Testis (tissue), 3 donors: ENCODE measurements around the gene CAMSAP3. TPM values are rescaled to one million over a fixed set of nuclear protein-coding genes. Genes with fewer than 3 reads are reported as not detected.

ENCODE experiments used
- DNase-seq: peaks from one replicate; pipeline ENCODE4 v3.0.0-alpha.2; 2019
- H3K27ac ChIP-seq, 2 donors: fragments of 200-600 bp; sonication (generic); one replicate each; pipeline ENCODE4 v1.5.1; 2019
- H3K27me3 ChIP-seq: fragments of 200-600 bp; sonication (generic); one replicate; pipeline ENCODE4 v1.5.1; 2019
- H3K36me3 ChIP-seq: fragments of 200-600 bp; sonication (generic); one replicate; pipeline ENCODE4 v1.5.1; 2017; ENCODE audit warnings: low read depth; ENCODE audit errors: missing control alignments
- H3K4me1 ChIP-seq: fragments of 200-600 bp; sonication (generic); one replicate; pipeline ENCODE4 v1.5.1; 2019
- H3K4me3 ChIP-seq, 2 donors: fragments of 200-600 bp; sonication (generic); one replicate each; pipeline ENCODE4 v1.5.1; 2017 to 2019
- H3K9me3 ChIP-seq: fragments of 200-600 bp; sonication (generic); one replicate; pipeline ENCODE4 v1.5.1; 2017
- CTCF ChIP-seq, 3 experiments: fragments of 450-650 bp in 2 of 3; fragments of 200-600 bp in 1 of 3; sonication (generic) in 1 of 3; IDR thresholded peaks; one replicate each; pipeline ENCODE4 v1.5.1; 2016 to 2019; ENCODE audit warnings: antibody characterized with exemption in 3 of 3, mild to moderate bottlenecking in 2 of 3, moderate library complexity in 1 of 3
- POLR2A ChIP-seq: fragments of 450-650 bp; IDR thresholded peaks from one replicate; pipeline ENCODE4 v1.6.1; 2017; ENCODE audit warnings: antibody characterized with exemption, mild to moderate bottlenecking, moderate library complexity
- WGBS, 2 donors: methylation state at CpG; one replicate each; pipeline ENCODE4 v1.1.5; 2018; 5-methylcytosine and 5-hydroxymethylcytosine counted together
- intact Hi-C: fragments of 100-400 bp; cut with DNase I; formaldehyde crosslinking; loops from one replicate; pipeline ENCODE4 v1.15.1; 2023; ENCODE audit warnings: low total_unique reads
- microRNA-seq, 2 donors: library from miRNA; unstranded; fragments of <30 nt; microRNA quantifications; one replicate each; pipeline ENCODE4, GENCODE V29; 2016; ENCODE audit warnings: borderline number of aligned reads in 2 of 2, borderline replicate concordance in 1 of 2
- polyA plus RNA-seq: library from polyadenylated mRNA; stranded (reverse); fragments of 350-450 nt; fragmentation: Illumina TruSeq; extraction: RNeasy Lipid Tissue Mini Kit (QIAGEN cat#74804); gene quantifications from one replicate; pipeline ENCODE4 v1.2.3, GENCODE V29; 2014; ENCODE audit warnings: low read depth, low replicate concordance; ENCODE audit not compliant: insufficient read depth
- small RNA-seq, 2 donors: library from RNA; depleted of rRNA; stranded (forward); fragments of <200 nt; gene quantifications; one replicate each; pipeline ENCODE3, GENCODE V24; 2016
- total RNA-seq, 2 donors: library from RNA; depleted of rRNA; stranded (reverse); fragments of >200 nt; gene quantifications; one replicate each; pipeline ENCODE4 v1.2.3, GENCODE V29; 2016

CAMSAP3 gene
- total and polyA plus RNA-seq, 3 donors from 2014 or later, result 32.4 to 104 (median 64.7) TPM

GRCh38 chr19:7662657-7663056 is 67.0 kb downstream of the CAMSAP3 start:
- WGBS, 2 donors, result 90 to 91% methylated on average over 14 of the region's 14 CpGs
- no peak for DNase-seq
- Histone ChIP-seq H3K9me3 (no peaks in the 10 kb centered on the region), H3K27me3 (no peaks in the 10 kb centered on the region), H3K4me3 (no peak overlapping the region), H3K27ac (no peak overlapping the region), H3K36me3 (no peaks in the 10 kb centered on the region), H3K4me1 (no peaks in the 10 kb centered on the region)
- intact Hi-C loops, result no loop called here
- no peak for TF ChIP-seq POLR2A
- TF ChIP-seq CTCF (IDR thresholded peaks at IDR 0.05), result no peak

- Histone ChIP-seq H3K27me3 (no peaks in the 10 kb centered on the region), H3K4me3 (no peak overlapping the region), H3K9me3 (no peaks in the 10 kb centered on the region), H3K27ac (no peak overlapping the region), H3K4me1 (no peaks in the 10 kb centered on the region), H3K36me3 (no peaks in the 10 kb centered on the region)
- no peak for DNase-seq
- intact Hi-C loops, result no loop called here
- no peak for TF ChIP-seq CTCF (IDR thresholded peaks at IDR 0.05)
- TF ChIP-seq POLR2A, result no peak
- 79 to 81% methylated on average over 7 of the region's 7 CpGs for WGBS, 2 donors
Measured at GRCh38 chr19:7663706-7664105, 68.0 kb downstream of the CAMSAP3 start.

- H3K27ac ChIP-seq, result no peak overlapping the region
- intact Hi-C loops, result no loop called here
- DNase-seq, result no peak
- TF ChIP-seq POLR2A (no peak), CTCF (IDR thresholded peaks at IDR 0.05) (no peak)
- H3K9me3 ChIP-seq, result no peaks in the 10 kb centered on the region
- no peaks in the 10 kb centered on the region for H3K36me3 ChIP-seq
- H3K27me3 ChIP-seq, result no peaks in the 10 kb centered on the region
- no peaks in the 10 kb centered on the region for H3K4me1 ChIP-seq
- 53 to 58% methylated on average over 4 of the region's 4 CpGs for whole genome bisulfite sequencing, 2 donors
- H3K4me3 ChIP-seq, result no peak overlapping the region
Measured at GRCh38 chr19:7665076-7665475, 69.4 kb downstream of the CAMSAP3 start.

Small RNAs within 50 kb of the gene (microRNA-seq; reads per million reads assigned to microRNA genes)
- gene MIR6792, result 0 reads per million in 2 donors

Small RNAs within 50 kb of the gene (small RNA-seq; reads per million reads assigned to genes)
- 0 reads per million in 2 donors for gene MIR6792

Other genes with a start within 250 kb of the CAMSAP3 start
- 10 to 100 TPM; 33.4 to 42.7 TPM for gene ARHGEF18, start 246.9 kb upstream of the CAMSAP3 start, total RNA-seq
- 17.9 TPM for gene ARHGEF18, start 246.9 kb upstream of the CAMSAP3 start, polyA plus RNA-seq
- gene PEX11G, start 106.8 kb upstream of the CAMSAP3 start, total RNA-seq, result 10 to 100 TPM; 12.3 to 20.9 TPM
- gene PEX11G, start 106.8 kb upstream of the CAMSAP3 start, polyA plus RNA-seq, result 26.0 TPM
- gene ZNF358, start 79.8 kb upstream of the CAMSAP3 start, total RNA-seq, result 10 to 100 TPM; 28.7 to 35.9 TPM
- 21.0 TPM for gene ZNF358, start 79.8 kb upstream of the CAMSAP3 start, polyA plus RNA-seq
- gene MCOLN1, start 73.2 kb upstream of the CAMSAP3 start, total RNA-seq, result 10 to 100 TPM; 17.7 to 26.9 TPM
- 15.2 TPM for gene MCOLN1, start 73.2 kb upstream of the CAMSAP3 start, polyA plus RNA-seq
- gene PNPLA6, start 60.1 kb upstream of the CAMSAP3 start, total RNA-seq, result 100 to 1,000 TPM; 109 to 143 TPM
- gene PNPLA6, start 60.1 kb upstream of the CAMSAP3 start, polyA plus RNA-seq, result 153 TPM
- 100 to 1,000 TPM in 1 of 2 donors, 10 to 100 TPM in 1; 97.2 to 128 TPM for gene XAB2, start 33.7 kb downstream of the CAMSAP3 start, total RNA-seq
- gene XAB2, start 33.7 kb downstream of the CAMSAP3 start, polyA plus RNA-seq, result 90.3 TPM
- 10 to 100 TPM; 25.3 to 26.9 TPM for gene PET100, start 33.9 kb downstream of the CAMSAP3 start, total RNA-seq
- gene PET100, start 33.9 kb downstream of the CAMSAP3 start, polyA plus RNA-seq, result 64.0 TPM
- 100 to 1,000 TPM in 1 of 2 donors, 10 to 100 TPM in 1; 38.2 to 130 TPM for gene PCP2, start 37.9 kb downstream of the CAMSAP3 start, total RNA-seq
- 164 TPM for gene PCP2, start 37.9 kb downstream of the CAMSAP3 start, polyA plus RNA-seq
- 100 to 1,000 TPM; 155 to 156 TPM for gene STXBP2, start 41.2 kb downstream of the CAMSAP3 start, total RNA-seq
- 135 TPM for gene STXBP2, start 41.2 kb downstream of the CAMSAP3 start, polyA plus RNA-seq
- gene RETN, start 73.2 kb downstream of the CAMSAP3 start, total RNA-seq, result not detected
- 1.9 TPM for gene RETN, start 73.2 kb downstream of the CAMSAP3 start, polyA plus RNA-seq
- gene MCEMP1, start 81.2 kb downstream of the CAMSAP3 start, total RNA-seq, result not detected
- gene MCEMP1, start 81.2 kb downstream of the CAMSAP3 start, polyA plus RNA-seq, result not detected
- 100 to 1,000 TPM; 194 to 226 TPM for gene TRAPPC5, start 85.0 kb downstream of the CAMSAP3 start, total RNA-seq
- 214 TPM for gene TRAPPC5, start 85.0 kb downstream of the CAMSAP3 start, polyA plus RNA-seq
- under 1 TPM; 0.79 to 0.87 TPM for gene FCER2, start 106.3 kb downstream of the CAMSAP3 start, total RNA-seq
- gene FCER2, start 106.3 kb downstream of the CAMSAP3 start, polyA plus RNA-seq, result 1.1 TPM
- 1 to 10 TPM in 1 of 2 donors, not detected in 1; 1.2 TPM for gene CLEC4G, start 136.2 kb downstream of the CAMSAP3 start, total RNA-seq
- 0.71 TPM for gene CLEC4G, start 136.2 kb downstream of the CAMSAP3 start, polyA plus RNA-seq
- under 1 TPM; 0.55 to 0.74 TPM for gene CD209, start 151.7 kb downstream of the CAMSAP3 start, total RNA-seq
- gene CD209, start 151.7 kb downstream of the CAMSAP3 start, polyA plus RNA-seq, result 5.0 TPM
- 10 to 100 TPM in 1 of 2 donors, 1 to 10 TPM in 1; 9.4 to 14.9 TPM for gene CLEC4M, start 167.4 kb downstream of the CAMSAP3 start, total RNA-seq
- gene CLEC4M, start 167.4 kb downstream of the CAMSAP3 start, polyA plus RNA-seq, result 14.5 TPM
- gene EVI5L, start 234.4 kb downstream of the CAMSAP3 start, total RNA-seq, result 10 to 100 TPM; 45.8 to 68.9 TPM
- gene EVI5L, start 234.4 kb downstream of the CAMSAP3 start, polyA plus RNA-seq, result 69.3 TPM